SH-SY5Y (cell line): ENCODE measurements around the gene PLOD1.

ENCODE experiments used
- GATA2 ChIP-seq: IDR thresholded peaks from 2 replicates; pipeline ENCODE4 v1.6.1; 2011; ENCODE audit warnings: mild to moderate bottlenecking, low read depth, low read length
- GATA3 ChIP-seq: IDR thresholded peaks from 2 replicates; pipeline ENCODE4 v1.6.1; 2011; ENCODE audit warnings: low read depth, mild to moderate bottlenecking, low read length, moderate library complexity

DNA sequence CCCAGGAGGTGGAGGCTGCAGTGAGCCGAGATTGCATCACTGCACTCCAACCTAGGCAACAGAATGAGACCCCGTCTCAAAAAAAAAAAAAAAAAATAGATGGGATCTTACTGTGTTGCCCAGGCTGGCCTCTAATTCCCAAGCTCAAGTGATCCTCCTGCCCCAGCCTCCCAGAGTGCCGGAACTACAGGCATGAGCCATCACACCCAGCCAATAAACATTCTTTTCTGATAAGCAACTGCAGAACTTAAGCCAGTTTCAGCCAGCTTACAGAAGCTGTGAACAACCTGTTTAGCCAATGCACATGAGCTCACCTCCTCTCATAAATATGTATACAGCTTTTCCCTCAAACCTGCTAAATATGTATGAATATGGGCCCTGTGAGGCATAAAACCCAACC lies 81.7 kb downstream of the PLOD1 start:
- TF ChIP-seq GATA2: no peak
- no peak for TF ChIP-seq GATA3
